K562 (cell line): Measurements from ENCODE around the gene COL8A2. TPM values are rescaled to one million over a fixed set of nuclear protein-coding genes. Genes with fewer than 3 reads are reported as not detected.

Experiments used
- ATAC-seq: fragments of 200-7000 bp; cut with Tn5 transposase; 3 replicates; pipeline ENCODE4 v1.9.1; 2020; ENCODE audit warnings: moderate library complexity
- BruUV-seq: library from RNA; stranded (reverse); fragments of 400-500 nt; replicated peaks from 2 replicates; lab custom pipeline; 2021; lab: Mats Ljungman, UMichigan
- CTCF ChIA-PET: fragments of 300-600 bp; formaldehyde crosslinking; extraction: SDS; loops from one replicate; lab custom pipeline; 2021; ENCODE audit warnings: low intra/inter-chr PET ratio; lab: Yijun Ruan, JAX
- POLR2A ChIA-PET: fragments of 300-600, 350-650 bp; sonication (Branson Sonifier 250); formaldehyde crosslinking; extraction: SDS; loops from one replicate; lab custom pipeline; 2021; ENCODE audit warnings: antibody characterized with exemption, inconsistent platforms; lab: Yijun Ruan, JAX
- DNase-seq, 4 experiments: peaks; one replicate each; pipeline versions ENCODE4 v3.0.0 to v3.0.0-alpha.2; 2011 to 2018; ENCODE audit warnings: low spot score in 3 of 4, mixed read lengths in 3 of 4; ENCODE audit errors: extremely low read depth in 1 of 4
- FAIRE-seq: peaks from 2 replicates; lab custom pipeline; 2011; peaks lifted over from hg19 to GRCh38; lab: Jason Lieb, UNC
- H2AFZ ChIP-seq: 2 replicates; pipeline ENCODE4 v1.6.0; 2011; ENCODE audit warnings: low read depth, low read length, control low read depth, inconsistent platforms
- H3K27ac ChIP-seq: fragments of 200-600 bp; 3 replicates; pipeline ENCODE4 v1.8.0; 2011; ENCODE audit warnings: low read depth, mild to moderate bottlenecking, control low read depth, inconsistent platforms, low read length, moderate library complexity, mixed read lengths; ENCODE audit errors: extremely low read depth
- H3K27me3 ChIP-seq, 2 experiments: fragments of 300-600 bp in 1 of 2; 2 replicates in 1 of 2; 3 replicates in 1 of 2; pipeline versions ENCODE4 v1.6.0 to v1.8.0; 2011; ENCODE audit warnings: inconsistent platforms in 2 of 2, low read length in 2 of 2, mild to moderate bottlenecking in 1 of 2, mixed read lengths in 1 of 2, moderate library complexity in 1 of 2; ENCODE audit not compliant: control insufficient read depth in 2 of 2, insufficient read depth in 2 of 2
- H3K36me3 ChIP-seq: fragments of 300-600 bp; 3 replicates; pipeline ENCODE4 v1.8.0; 2011; ENCODE audit warnings: mild to moderate bottlenecking, low read length, inconsistent platforms; ENCODE audit not compliant: control insufficient read depth, insufficient read depth
- H3K4me1 ChIP-seq, 2 experiments: fragments of 200-600 bp in 1 of 2; replicated peaks in 1 of 2; 2 replicates in 1 of 2; 3 replicates in 1 of 2; pipeline versions ENCODE4 v1.5.1 to v1.8.0; 2011; ENCODE audit warnings: inconsistent platforms in 2 of 2, low read length in 2 of 2, mild to moderate bottlenecking in 1 of 2, mixed read lengths in 1 of 2, moderate library complexity in 1 of 2; ENCODE audit not compliant: control insufficient read depth in 2 of 2, insufficient read depth in 2 of 2
- H3K4me2 ChIP-seq: 2 replicates; pipeline ENCODE4 v1.6.1; 2011; ENCODE audit warnings: low read length, control low read depth, inconsistent platforms, mixed read lengths; ENCODE audit not compliant: insufficient read depth
- H3K4me3 ChIP-seq: fragments of 200-600 bp; sonication (generic), shearing (Covaris generic); 2 replicates; pipeline ENCODE4 v1.5.1; 2016; ENCODE audit warnings: control low read depth, inconsistent platforms
- H3K79me2 ChIP-seq: fragments of 200-600 bp; 3 replicates; pipeline ENCODE4 v1.8.0; 2011; ENCODE audit warnings: low read length, inconsistent platforms; ENCODE audit not compliant: control insufficient read depth, insufficient read depth
- H3K9ac ChIP-seq, 2 experiments: 2 replicates each; pipeline versions ENCODE4 v1.6.0 to v1.6.1; 2011; ENCODE audit warnings: low read depth in 2 of 2, low read length in 2 of 2, control low read depth in 1 of 2, inconsistent platforms in 1 of 2, mild to moderate bottlenecking in 1 of 2, mixed read lengths in 1 of 2; ENCODE audit not compliant: insufficient read depth in 1 of 2
- H3K9me1 ChIP-seq: one replicate; pipeline ENCODE4 v1.6.0; 2011; ENCODE audit warnings: inconsistent platforms, mild to moderate bottlenecking, low read length, moderate library complexity; ENCODE audit not compliant: control insufficient read depth, insufficient read depth
- H3K9me3 ChIP-seq: replicated peaks from 2 replicates; pipeline ENCODE4 v1.5.1; 2011; ENCODE audit warnings: low read depth, low read length, inconsistent platforms; ENCODE audit not compliant: control insufficient read depth, insufficient read depth
- H4K20me1 ChIP-seq: replicated peaks from 2 replicates; pipeline ENCODE4 v1.6.1; 2011; ENCODE audit warnings: low read length, inconsistent platforms, mixed read lengths; ENCODE audit not compliant: control insufficient read depth, insufficient read depth
- FIP1L1 ChIP-seq: fragments of 200-400 bp; formaldehyde crosslinking; IDR thresholded peaks from 2 replicates; pipeline ENCODE4 v1.6.1; 2018; ENCODE audit warnings: mild to moderate bottlenecking, low read depth, low read length; ENCODE audit not compliant: poor library complexity, severe bottlenecking
- FOXK2 ChIP-seq, 2 experiments: fragments of 450-650 bp; IDR thresholded peaks in 1 of 2; conservative IDR thresholded peaks in 1 of 2; 2 replicates each; pipeline ENCODE4 v1.6.1; 2016; ENCODE audit warnings: low read depth in 2 of 2, mild to moderate bottlenecking in 1 of 2
- WGBS: fragments of 100-300 bp; shearing (Covaris generic); methylation state at CpG from one replicate; pipeline ENCODE4 v1.1.6; 2016; ENCODE audit warnings: low coverage, mixed read lengths; ENCODE audit not compliant: insufficient coverage; ENCODE audit errors: missing lambda C conversion rate; 5-methylcytosine and 5-hydroxymethylcytosine counted together
- in situ Hi-C: fragments of 300-500 bp; cut with MboI; formaldehyde crosslinking; loops from 4 replicates; pipeline ENCODE4 v1.15.0; 2018; ENCODE audit warnings: inconsistent platforms, mixed read lengths
- intact Hi-C: fragments of 100-400 bp; cut with micrococcal nuclease; formaldehyde crosslinking; loops from 2 replicates; pipeline ENCODE4 v1.14.2; 2022
- polyA plus RNA-seq, 8 experiments: library from polyadenylated mRNA; depleted of rRNA in 4 of 8; stranded (reverse) in 5 of 8; unstranded in 3 of 8; fragments of >200 nt; fragmentation: Nextera tagmentation in 2 of 8; fragmentation: Illumina TruSeq in 1 of 8; extraction: Ambion mirVana in 2 of 8; extraction: Trizol in 1 of 8; gene quantifications; 2 replicates each; pipeline versions ENCODE4 v1.2.1 to v1.2.3, GENCODE V29; 2011 to 2014; ENCODE audit warnings: inconsistent platforms in 1 of 8, missing spikeins in 1 of 8
- total RNA-seq, 7 experiments: library from RNA; depleted of rRNA in 6 of 7; stranded (reverse); fragments of >200 nt in 6 of 7; fragmentation: Illumina TruSeq in 2 of 7; extraction: Trizol in 2 of 7; gene quantifications; 2 replicates each; pipeline versions ENCODE4 v1.2.1 to v1.2.3, GENCODE V29; 2011 to 2021; ENCODE audit warnings: low replicate concordance in 1 of 7
- TF ChIP-seq, protein P1 (sequence below): fragments of 450-650 bp; IDR thresholded peaks from 2 replicates; pipeline ENCODE4 v1.6.1; 2016; ENCODE audit warnings: missing biosample characterization, missing genetic modification characterization
- TF ChIP-seq, protein P2 (sequence below): fragments of 200-600 bp; sonication (generic); IDR thresholded peaks from one replicate; pipeline ENCODE4 v1.6.1; 2012; ENCODE audit warnings: mild to moderate bottlenecking, low read depth, low read length, inconsistent platforms

COL8A2 gene
- total and polyA plus RNA-seq, 9 of the 15 experiments (the other 6 are each of a cell fraction or from before 2014, with no cell fraction given): 0.03 to 0.14 (median 0.04) TPM; not detected in 5

DNA sequence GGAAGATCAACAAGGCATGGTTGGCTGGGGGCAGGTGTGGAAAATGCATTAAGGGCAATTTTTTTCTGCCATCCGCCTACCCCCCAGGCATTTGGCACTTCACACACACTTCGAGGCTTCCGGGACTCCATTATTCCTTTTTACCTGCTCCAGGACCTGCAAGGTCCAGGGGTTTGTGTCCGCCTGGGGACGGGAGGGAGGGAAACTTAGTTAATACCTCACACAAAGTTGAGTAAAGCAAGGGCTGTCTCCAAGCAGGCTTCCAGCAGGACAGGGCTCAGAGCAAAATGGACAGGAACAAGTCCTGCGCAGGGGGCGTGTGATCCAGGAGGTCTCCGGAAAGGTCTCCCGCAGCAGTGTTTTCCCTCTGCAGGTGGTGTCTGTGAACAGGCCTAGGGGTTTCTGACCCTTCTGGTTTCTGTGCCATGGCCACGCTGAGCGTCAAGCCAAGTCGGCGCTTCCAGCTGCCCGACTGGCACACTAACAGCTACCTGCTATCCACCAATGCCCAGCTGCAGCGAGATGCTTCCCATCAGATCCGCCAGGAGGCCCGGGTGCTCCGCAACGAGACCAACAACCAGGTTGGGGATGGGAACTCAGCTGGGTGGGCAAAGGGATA, 40.4 kb downstream of the COL8A2 start:
- intact Hi-C loops: loop anchor here (5.0 kb wide), 2 partner anchors 152 to 227 kb away; partner anchors contain the start of gene AGO3

More for the DNA sequence above, 40.4 kb downstream of the COL8A2 start:
- Histone ChIP-seq H3K4me1 (peaks cover 12 to 42% of the 10 kb centered on the region in 2 experiments; a peak in 4 of 5 replicates), H3K27ac (no peak overlapping the region), H3K9me1 (peaks cover 6% of the 10 kb centered on the region), H3K4me2 (no peak overlapping the region), H3K27me3 (no peaks in the 10 kb centered on the region), H3K9ac (peak overlapping the region in 1 of 2 experiments; percentile 51; a peak in 1 of 4 replicates)
- no peak for DNase-seq
- in situ Hi-C loops: no loop called here
- POLR2A ChIA-PET: no interaction called here
- TF ChIP-seq, protein P1, sequence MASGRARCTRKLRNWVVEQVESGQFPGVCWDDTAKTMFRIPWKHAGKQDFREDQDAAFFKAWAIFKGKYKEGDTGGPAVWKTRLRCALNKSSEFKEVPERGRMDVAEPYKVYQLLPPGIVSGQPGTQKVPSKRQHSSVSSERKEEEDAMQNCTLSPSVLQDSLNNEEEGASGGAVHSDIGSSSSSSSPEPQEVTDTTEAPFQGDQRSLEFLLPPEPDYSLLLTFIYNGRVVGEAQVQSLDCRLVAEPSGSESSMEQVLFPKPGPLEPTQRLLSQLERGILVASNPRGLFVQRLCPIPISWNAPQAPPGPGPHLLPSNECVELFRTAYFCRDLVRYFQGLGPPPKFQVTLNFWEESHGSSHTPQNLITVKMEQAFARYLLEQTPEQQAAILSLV (tag): no peak
- TF ChIP-seq FIP1L1: no peak
- TF ChIP-seq FOXK2 (conservative IDR thresholded peaks at IDR 0.05 in 1 of 2, IDR thresholded peaks at IDR 0.05 in 1 of 2; ENCODE audit: low read depth in 2 of 2): no peak
- TF ChIP-seq, protein P2, sequence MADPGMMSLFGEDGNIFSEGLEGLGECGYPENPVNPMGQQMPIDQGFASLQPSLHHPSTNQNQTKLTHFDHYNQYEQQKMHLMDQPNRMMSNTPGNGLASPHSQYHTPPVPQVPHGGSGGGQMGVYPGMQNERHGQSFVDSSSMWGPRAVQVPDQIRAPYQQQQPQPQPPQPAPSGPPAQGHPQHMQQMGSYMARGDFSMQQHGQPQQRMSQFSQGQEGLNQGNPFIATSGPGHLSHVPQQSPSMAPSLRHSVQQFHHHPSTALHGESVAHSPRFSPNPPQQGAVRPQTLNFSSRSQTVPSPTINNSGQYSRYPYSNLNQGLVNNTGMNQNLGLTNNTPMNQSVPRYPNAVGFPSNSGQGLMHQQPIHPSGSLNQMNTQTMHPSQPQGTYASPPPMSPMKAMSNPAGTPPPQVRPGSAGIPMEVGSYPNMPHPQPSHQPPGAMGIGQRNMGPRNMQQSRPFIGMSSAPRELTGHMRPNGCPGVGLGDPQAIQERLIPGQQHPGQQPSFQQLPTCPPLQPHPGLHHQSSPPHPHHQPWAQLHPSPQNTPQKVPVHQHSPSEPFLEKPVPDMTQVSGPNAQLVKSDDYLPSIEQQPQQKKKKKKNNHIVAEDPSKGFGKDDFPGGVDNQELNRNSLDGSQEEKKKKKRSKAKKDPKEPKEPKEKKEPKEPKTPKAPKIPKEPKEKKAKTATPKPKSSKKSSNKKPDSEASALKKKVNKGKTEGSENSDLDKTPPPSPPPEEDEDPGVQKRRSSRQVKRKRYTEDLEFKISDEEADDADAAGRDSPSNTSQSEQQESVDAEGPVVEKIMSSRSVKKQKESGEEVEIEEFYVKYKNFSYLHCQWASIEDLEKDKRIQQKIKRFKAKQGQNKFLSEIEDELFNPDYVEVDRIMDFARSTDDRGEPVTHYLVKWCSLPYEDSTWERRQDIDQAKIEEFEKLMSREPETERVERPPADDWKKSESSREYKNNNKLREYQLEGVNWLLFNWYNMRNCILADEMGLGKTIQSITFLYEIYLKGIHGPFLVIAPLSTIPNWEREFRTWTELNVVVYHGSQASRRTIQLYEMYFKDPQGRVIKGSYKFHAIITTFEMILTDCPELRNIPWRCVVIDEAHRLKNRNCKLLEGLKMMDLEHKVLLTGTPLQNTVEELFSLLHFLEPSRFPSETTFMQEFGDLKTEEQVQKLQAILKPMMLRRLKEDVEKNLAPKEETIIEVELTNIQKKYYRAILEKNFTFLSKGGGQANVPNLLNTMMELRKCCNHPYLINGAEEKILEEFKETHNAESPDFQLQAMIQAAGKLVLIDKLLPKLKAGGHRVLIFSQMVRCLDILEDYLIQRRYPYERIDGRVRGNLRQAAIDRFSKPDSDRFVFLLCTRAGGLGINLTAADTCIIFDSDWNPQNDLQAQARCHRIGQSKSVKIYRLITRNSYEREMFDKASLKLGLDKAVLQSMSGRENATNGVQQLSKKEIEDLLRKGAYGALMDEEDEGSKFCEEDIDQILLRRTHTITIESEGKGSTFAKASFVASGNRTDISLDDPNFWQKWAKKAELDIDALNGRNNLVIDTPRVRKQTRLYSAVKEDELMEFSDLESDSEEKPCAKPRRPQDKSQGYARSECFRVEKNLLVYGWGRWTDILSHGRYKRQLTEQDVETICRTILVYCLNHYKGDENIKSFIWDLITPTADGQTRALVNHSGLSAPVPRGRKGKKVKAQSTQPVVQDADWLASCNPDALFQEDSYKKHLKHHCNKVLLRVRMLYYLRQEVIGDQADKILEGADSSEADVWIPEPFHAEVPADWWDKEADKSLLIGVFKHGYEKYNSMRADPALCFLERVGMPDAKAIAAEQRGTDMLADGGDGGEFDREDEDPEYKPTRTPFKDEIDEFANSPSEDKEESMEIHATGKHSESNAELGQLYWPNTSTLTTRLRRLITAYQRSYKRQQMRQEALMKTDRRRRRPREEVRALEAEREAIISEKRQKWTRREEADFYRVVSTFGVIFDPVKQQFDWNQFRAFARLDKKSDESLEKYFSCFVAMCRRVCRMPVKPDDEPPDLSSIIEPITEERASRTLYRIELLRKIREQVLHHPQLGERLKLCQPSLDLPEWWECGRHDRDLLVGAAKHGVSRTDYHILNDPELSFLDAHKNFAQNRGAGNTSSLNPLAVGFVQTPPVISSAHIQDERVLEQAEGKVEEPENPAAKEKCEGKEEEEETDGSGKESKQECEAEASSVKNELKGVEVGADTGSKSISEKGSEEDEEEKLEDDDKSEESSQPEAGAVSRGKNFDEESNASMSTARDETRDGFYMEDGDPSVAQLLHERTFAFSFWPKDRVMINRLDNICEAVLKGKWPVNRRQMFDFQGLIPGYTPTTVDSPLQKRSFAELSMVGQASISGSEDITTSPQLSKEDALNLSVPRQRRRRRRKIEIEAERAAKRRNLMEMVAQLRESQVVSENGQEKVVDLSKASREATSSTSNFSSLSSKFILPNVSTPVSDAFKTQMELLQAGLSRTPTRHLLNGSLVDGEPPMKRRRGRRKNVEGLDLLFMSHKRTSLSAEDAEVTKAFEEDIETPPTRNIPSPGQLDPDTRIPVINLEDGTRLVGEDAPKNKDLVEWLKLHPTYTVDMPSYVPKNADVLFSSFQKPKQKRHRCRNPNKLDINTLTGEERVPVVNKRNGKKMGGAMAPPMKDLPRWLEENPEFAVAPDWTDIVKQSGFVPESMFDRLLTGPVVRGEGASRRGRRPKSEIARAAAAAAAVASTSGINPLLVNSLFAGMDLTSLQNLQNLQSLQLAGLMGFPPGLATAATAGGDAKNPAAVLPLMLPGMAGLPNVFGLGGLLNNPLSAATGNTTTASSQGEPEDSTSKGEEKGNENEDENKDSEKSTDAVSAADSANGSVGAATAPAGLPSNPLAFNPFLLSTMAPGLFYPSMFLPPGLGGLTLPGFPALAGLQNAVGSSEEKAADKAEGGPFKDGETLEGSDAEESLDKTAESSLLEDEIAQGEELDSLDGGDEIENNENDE: no peak
- TF ChIP-seq, all 486 proteins: peak for 0
- FAIRE-seq: no peak
- CTCF ChIA-PET: no interaction called here
- no peak overlapping the region for H3K4me3 ChIP-seq
- H3K9me3 ChIP-seq: no peaks in the 10 kb centered on the region
- no TSS peak for BruUV-seq
- no peaks in the 10 kb centered on the region for H3K36me3 ChIP-seq
- H3K79me2 ChIP-seq: peaks cover 9% of the 10 kb centered on the region
- no peak overlapping the region for H2AFZ ChIP-seq
- whole genome bisulfite sequencing: 66% methylated on average over 16 of the region's 19 CpGs
- no peak for ATAC-seq
- no peaks in the 10 kb centered on the region for H4K20me1 ChIP-seq
